Effector CD8-positive, alpha-beta T cell (primary cell): ENCODE measurements around the gene NCAPG.

ENCODE experiments used
- DNase-seq: peaks from one replicate; lab custom pipeline; 2025; lab: John Stamatoyannopoulos, UW

NCAPG gene

GRCh38 chr4:17877661-17878060 lies 66.9 kb downstream of the NCAPG start:
- no peak for DNase-seq

DNA sequence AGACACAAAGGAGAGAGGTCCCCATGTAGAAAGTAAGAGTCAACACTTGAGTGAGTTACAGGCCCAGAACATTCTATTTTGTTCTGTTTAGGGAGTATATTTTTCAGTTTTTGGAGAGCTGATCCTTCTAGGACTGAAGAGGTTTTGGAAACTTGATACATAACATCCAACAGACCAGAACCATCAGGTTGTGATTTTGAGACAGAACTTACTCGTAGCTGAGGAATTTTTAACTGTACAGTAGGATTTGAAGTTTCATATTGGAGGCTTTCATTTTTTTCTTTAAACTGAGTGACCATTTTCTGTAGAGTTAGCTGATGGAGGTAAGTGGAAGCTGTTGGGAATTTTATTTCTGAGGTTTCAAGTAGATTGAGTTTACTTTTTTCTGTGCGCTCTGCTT lies 73.3 kb downstream of the NCAPG start:
- DNase-seq, result no peak

GRCh38 chr4:17884511-17884910 lies 73.7 kb downstream of the NCAPG start:
- DNase-seq, result no peak

DNA sequence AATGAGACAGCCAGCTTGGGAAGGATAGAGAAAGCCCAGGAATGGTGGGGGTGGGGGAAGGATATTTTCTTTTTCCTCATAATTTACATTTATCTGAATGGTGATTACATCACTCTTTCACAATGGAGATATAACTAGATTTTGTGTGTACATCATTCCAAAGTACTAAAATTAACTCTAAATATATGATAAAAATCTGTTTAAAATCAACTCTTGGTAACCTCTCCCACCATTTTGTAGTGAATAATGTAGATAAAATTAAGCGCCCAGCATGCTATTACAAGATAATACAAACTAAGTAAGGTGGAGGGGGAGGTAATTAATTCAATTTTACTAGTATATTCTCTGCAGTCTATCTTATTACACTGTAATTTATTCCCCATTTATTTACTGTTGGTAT lies 78.9 kb downstream of the NCAPG start:
- no peak for DNase-seq

GRCh38 chr4:17894421-17894820 lies 83.6 kb downstream of the NCAPG start:
- DNase-seq, result no peak
